OCI-LY1 (cell line): ENCODE data around the gene ARPC5L.

Experiments used
- H2AFZ ChIP-seq: fragments of 200-600 bp; sonication (generic), shearing (Covaris generic); 2 replicates; pipeline ENCODE4 v1.6.0; 2014; ENCODE audit warnings: antibody characterized with exemption, mild to moderate bottlenecking, low read length
- H3F3A ChIP-seq: fragments of 200-600 bp; sonication (generic), shearing (Covaris generic); 2 replicates; pipeline ENCODE4 v1.6.0; 2014; ENCODE audit warnings: mild to moderate bottlenecking, antibody characterized with exemption, low read length, moderate library complexity; ENCODE audit not compliant: insufficient read depth
- H3K27ac ChIP-seq: fragments of 200-600 bp; sonication (generic); 2 replicates; pipeline ENCODE4 v1.5.1; 2014; ENCODE audit warnings: low read length, mixed run types, mild to moderate bottlenecking, low read depth; ENCODE audit not compliant: poor library complexity, severe bottlenecking
- H3K27me3 ChIP-seq: fragments of 200-600 bp; sonication (generic); 2 replicates; pipeline ENCODE4 v1.6.0; 2014; ENCODE audit warnings: antibody characterized with exemption, mild to moderate bottlenecking, low read length, moderate library complexity; ENCODE audit not compliant: insufficient read depth
- H3K36me3 ChIP-seq: fragments of 200-600 bp; sonication (generic); 2 replicates; pipeline ENCODE4 v1.6.1; 2014; ENCODE audit warnings: mild to moderate bottlenecking, antibody characterized with exemption, low read length, moderate library complexity, mixed read lengths; ENCODE audit not compliant: insufficient read depth
- H3K4me1 ChIP-seq: fragments of 200-600 bp; sonication (generic); 2 replicates; pipeline ENCODE4 v1.5.1; 2014; ENCODE audit warnings: mild to moderate bottlenecking, low read length, moderate library complexity; ENCODE audit not compliant: insufficient read depth, severe bottlenecking
- H3K4me2 ChIP-seq: fragments of 200-600 bp; sonication (generic), shearing (Covaris generic); 2 replicates; pipeline ENCODE4 v1.6.1; 2014; ENCODE audit warnings: low read length
- H3K4me3 ChIP-seq: fragments of 200-600 bp; sonication (generic); 2 replicates; pipeline ENCODE4 v1.5.1; 2014; ENCODE audit warnings: low read length, low read depth, mild to moderate bottlenecking, mixed read lengths; ENCODE audit not compliant: poor library complexity, severe bottlenecking
- H3K79me2 ChIP-seq: fragments of 200-600 bp; shearing (Covaris generic); 2 replicates; pipeline ENCODE4 v1.6.1; 2016; ENCODE audit warnings: mixed run types, low read length, mixed read lengths; ENCODE audit not compliant: insufficient read depth
- H3K9ac ChIP-seq: fragments of 200-600 bp; sonication (generic), shearing (Covaris generic); 2 replicates; pipeline ENCODE4 v1.6.1; 2014; ENCODE audit warnings: mild to moderate bottlenecking, low read length, mixed read lengths
- H3K9me2 ChIP-seq: fragments of 200-600 bp; sonication (generic), shearing (Covaris generic); 2 replicates; pipeline ENCODE4 v1.6.1; 2014; ENCODE audit warnings: low read depth, mild to moderate bottlenecking, low read length, mixed read lengths
- H3K9me3 ChIP-seq: fragments of 200-600 bp; shearing (Covaris generic); 2 replicates; pipeline ENCODE4 v1.6.1; 2014; ENCODE audit warnings: low read length, mixed read lengths
- H4K20me1 ChIP-seq: fragments of 200-600 bp; sonication (generic), shearing (Covaris generic); 2 replicates; pipeline ENCODE4 v1.6.0; 2016; ENCODE audit warnings: mild to moderate bottlenecking, low read length; ENCODE audit not compliant: insufficient read depth
- CTCF ChIP-seq: fragments of 200-600 bp; sonication (generic), shearing (Covaris generic); IDR thresholded peaks from 2 replicates; pipeline ENCODE4 v1.5.1; 2017; ENCODE audit warnings: mild to moderate bottlenecking, antibody characterized with exemption, low read length, moderate library complexity, mixed read lengths
- EZH2 ChIP-seq: fragments of 200-600 bp; sonication (generic), shearing (Covaris generic); IDR thresholded peaks from 2 replicates; pipeline ENCODE4 v1.8.0; 2017; ENCODE audit warnings: borderline replicate concordance, mixed run types, mild to moderate bottlenecking, antibody characterized with exemption, low read length, moderate library complexity, mixed read lengths

ARPC5L gene

DNA sequence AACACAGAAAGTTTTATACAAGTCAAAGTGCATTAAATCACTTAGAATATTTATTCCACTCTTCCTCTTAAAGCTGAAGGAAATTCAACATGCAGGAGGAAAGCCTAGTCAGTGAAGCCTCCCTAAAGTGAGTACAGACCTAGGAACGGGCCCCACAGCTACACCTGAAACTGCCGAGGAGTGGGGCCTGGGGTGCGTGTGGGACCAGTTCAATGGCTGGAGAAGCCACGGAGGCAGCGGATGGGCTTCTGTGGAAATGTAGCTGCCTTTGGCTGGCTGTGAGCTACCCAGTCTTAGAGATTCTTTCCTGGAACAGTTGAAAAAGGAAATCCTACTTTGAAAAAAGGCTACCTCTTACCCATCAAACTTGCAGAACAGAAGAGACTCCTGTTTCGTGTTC is 16.6 kb downstream of the ARPC5L start:
- H4K20me1 ChIP-seq = no peaks in the 10 kb centered on the region
- no peak overlapping the region for H3K27ac ChIP-seq
- H3K4me2 ChIP-seq = no peak overlapping the region
- H2AFZ ChIP-seq = no peak overlapping the region
- no peak overlapping the region for H3K4me3 ChIP-seq
- peaks cover 80% of the 10 kb centered on the region for H3K36me3 ChIP-seq
- H3K9me3 ChIP-seq = no peaks in the 10 kb centered on the region
- H3K9me2 ChIP-seq = no peaks in the 10 kb centered on the region
- peaks cover 17% of the 10 kb centered on the region for H3K4me1 ChIP-seq
- H3K27me3 ChIP-seq = no peaks in the 10 kb centered on the region
- no peak for TF ChIP-seq EZH2
- TF ChIP-seq CTCF = no peak
- H3K79me2 ChIP-seq = no peaks in the 10 kb centered on the region
- no peak overlapping the region for H3K9ac ChIP-seq
- H3F3A ChIP-seq = no peaks in the 10 kb centered on the region

DNA sequence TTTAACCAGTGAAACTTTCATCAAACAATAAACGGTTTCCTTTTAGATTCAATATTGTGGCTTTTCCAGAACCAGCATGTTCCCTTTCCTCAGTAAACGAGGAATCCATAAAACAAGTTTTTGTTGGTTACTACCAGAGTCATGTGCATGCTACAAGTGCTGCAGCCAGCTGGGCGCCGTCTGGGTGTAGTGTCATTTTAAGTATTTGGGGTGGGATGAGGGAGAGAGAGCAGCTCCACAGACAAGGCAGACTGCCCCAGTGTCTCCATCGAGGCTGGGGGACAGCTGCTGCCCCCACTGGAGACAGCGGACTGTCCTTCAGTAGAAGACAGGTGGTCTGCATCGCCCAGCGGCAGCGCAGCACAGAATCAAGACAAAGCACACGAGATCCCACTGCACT is 17.3 kb downstream of the ARPC5L start:
- no peak overlapping the region for H3K27ac ChIP-seq
- no peaks in the 10 kb centered on the region for H3K9me2 ChIP-seq
- no peaks in the 10 kb centered on the region for H3K9me3 ChIP-seq
- H3K4me1 ChIP-seq = peaks cover 17% of the 10 kb centered on the region
- H3K4me2 ChIP-seq = no peak overlapping the region
- no peaks in the 10 kb centered on the region for H4K20me1 ChIP-seq
- no peak overlapping the region for H2AFZ ChIP-seq
- no peak overlapping the region for H3K4me3 ChIP-seq
- TF ChIP-seq EZH2 (no peak), CTCF (no peak)
- peaks cover 73% of the 10 kb centered on the region for H3K36me3 ChIP-seq
- no peaks in the 10 kb centered on the region for H3K27me3 ChIP-seq
- no peaks in the 10 kb centered on the region for H3K79me2 ChIP-seq
- H3K9ac ChIP-seq = no peak overlapping the region
- H3F3A ChIP-seq = no peaks in the 10 kb centered on the region

DNA sequence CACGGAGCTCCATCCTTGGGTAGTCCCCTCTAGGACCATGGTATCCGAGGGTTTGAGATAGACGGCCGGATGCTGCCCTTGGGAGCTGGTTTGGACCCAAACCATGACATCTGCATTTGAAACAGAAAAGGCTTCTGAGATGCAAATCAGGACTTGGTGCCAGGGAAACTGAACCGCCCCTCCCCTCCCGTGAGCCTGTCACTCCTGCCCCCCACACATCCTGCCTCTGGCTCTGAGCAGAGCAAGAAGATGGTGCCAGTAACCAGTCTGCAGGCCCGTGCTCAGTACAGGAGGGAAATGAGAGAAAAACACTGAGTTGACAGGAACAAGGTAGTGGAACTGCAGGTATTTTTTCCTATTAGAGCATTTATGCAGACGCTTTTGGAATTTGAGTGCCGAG is 18.6 kb downstream of the ARPC5L start:
- no peaks in the 10 kb centered on the region for H3K9me2 ChIP-seq
- peak overlapping the region; percentile 69 for H3K27ac ChIP-seq
- no peaks in the 10 kb centered on the region for H3K27me3 ChIP-seq
- H3K4me2 ChIP-seq = peak overlapping the region; percentile 21; the same call in 1 of the 2 replicates
- H2AFZ ChIP-seq = no peak overlapping the region
- H3K36me3 ChIP-seq = peaks cover 69% of the 10 kb centered on the region
- H3K79me2 ChIP-seq = no peaks in the 10 kb centered on the region
- no peaks in the 10 kb centered on the region for H3K9me3 ChIP-seq
- peaks cover 17% of the 10 kb centered on the region for H3K4me1 ChIP-seq
- no peak overlapping the region; the same call in 1 of the 2 replicates for H3K9ac ChIP-seq
- no peaks in the 10 kb centered on the region for H3F3A ChIP-seq
- H3K4me3 ChIP-seq = no peak overlapping the region
- TF ChIP-seq CTCF = no peak
- TF ChIP-seq EZH2 = no peak
- H4K20me1 ChIP-seq = no peaks in the 10 kb centered on the region
